HG03378 (cell line): Measurements from ENCODE around the gene LRRC1.

Source experiments
- ATAC-seq: cut with Tn5 transposase; IDR thresholded peaks from one replicate; pipeline ENCODE4 v1.9.1; 2021; ENCODE audit warnings: mild to moderate bottlenecking, moderate library complexity; ENCODE audit not compliant: unreplicated experiment

The LRRC1 gene

DNA sequence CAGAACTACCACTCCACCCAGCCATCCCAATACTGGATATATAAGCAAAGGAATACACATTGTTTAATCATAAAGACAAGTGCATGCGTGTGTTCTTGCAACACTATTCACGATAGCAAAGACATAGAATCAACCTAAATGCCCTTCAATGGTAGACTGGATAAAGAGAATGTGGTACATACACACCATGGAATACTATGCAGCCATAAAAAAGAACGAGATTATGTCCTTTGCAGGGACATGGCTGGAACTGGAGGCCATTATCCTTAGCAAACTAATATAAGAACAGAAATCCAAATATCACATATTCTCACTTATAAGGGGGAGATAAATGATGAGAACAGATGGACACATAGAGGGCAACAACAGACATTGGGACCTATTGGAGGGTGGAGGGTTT lies 156.6 kb downstream of the LRRC1 start:
- ATAC-seq = no peak

GRCh38 chr6:53956068-53956711 lies 161.4 kb downstream of the LRRC1 start:
- peak; percentile 92 for ATAC-seq

GRCh38 chr6:53956804-53957203 lies 162.0 kb downstream of the LRRC1 start:
- ATAC-seq = no peak

DNA sequence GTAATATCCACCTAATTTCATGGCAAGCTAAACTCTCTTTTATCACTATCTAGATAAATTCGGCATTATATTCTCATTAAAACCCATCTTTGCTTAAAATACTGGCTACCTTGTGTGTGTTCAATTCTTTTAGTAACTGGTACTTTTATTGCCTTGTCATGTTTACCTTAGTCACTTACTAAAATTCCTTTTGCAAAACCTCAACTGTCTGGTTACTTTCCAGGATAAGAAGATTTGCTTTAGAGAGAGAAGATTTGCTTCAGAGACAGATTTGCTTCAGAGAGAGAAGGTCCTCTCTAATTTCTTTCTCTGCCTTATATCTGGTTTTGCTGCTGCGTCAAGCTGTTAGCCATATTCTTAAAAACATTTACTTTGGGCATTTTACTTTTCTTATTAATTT lies 164.9 kb downstream of the LRRC1 start:
- no peak for ATAC-seq

DNA sequence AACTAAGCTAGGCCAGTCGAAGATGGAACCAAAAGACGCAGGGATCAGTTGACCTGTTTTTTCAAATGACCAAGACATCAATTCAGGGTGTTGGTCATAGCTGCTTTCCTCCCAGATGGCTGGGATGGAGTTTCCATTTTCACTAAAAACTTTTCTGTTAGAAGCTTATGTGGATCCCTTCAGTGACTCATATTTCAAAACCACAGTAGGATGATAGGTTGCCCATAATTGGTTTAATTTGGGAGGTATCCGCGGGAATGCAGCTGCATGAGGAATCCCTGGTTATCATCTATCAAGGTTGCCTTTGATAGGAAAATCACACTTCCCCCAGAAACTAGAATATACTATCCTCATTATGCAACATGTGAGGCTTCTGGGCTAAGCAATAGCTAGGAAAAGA lies 165.5 kb downstream of the LRRC1 start:
- ATAC-seq = no peak

DNA sequence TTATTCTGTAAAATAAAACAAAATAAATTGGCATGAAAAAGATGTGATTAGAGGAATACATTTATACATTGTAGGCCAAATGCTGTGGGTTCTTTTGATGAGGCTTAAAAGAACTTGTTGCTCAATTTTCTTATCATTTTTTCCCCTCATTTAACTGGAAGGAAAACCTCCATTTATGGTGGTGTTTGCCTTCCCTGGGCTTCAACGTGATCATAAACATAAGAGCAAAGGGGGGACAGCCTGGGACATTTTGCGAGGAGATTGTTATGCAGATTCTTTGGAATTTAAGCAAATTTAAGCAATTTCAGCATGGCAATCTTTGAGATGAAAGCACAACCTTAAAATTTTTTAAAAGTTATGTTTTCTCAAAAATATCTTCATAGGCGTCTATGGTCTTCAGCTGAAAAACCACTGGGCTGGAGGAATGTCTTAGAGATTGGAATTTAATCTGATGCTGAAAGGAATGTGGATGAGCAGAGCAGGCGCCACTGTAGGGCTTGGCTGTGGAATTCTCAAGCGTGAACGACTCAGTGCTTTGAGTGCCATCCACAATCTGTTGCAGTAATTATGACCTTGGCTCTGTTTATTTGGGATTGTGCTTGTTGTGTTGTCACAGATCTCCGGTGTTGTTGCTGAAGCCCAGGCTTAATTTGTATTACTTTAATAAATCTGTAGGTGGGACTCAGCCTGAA lies 167.0 kb downstream of the LRRC1 start:
- ATAC-seq = no peak

DNA sequence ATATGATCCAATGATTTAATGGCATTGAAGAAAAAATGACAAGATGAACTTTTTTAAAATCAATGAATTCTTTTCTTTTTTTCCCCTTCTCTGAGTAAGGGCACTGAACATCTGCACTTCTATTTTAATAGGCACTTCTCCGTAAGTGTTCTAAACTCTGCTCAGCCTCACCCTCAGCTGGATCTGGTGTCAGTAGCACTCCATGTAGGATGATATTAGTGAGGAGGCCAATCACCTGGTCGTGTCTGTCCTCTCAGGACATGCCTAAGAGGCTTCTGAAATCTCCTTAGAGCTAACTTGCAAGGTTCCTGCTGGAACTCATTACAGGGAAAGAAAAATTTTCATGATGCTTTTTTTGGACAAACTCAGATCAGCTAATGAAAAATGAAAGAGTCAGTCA lies 167.8 kb downstream of the LRRC1 start:
- ATAC-seq = no peak

DNA sequence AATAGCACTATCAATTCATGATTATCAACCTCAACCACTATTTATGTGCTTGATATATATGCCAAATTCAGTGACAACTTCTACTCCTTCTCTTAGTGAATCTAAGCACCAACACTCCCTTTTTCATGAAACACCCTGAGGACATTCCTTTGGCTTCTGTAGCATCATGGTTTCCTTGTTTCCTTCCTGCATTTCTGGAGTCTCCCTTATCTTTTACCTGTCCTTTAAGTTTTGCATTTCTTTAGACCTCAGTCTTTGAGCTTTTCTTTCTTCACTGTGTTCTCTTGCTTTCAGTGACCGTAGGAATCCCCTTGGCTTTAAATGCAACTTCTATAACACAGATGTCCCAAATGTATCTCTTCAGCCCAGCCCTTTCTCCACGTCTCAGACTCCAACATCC lies 172.6 kb downstream of the LRRC1 start:
- no peak for ATAC-seq
